GM12878 (cell line): ENCODE measurements around the gene SMG6. TPM values are rescaled to one million over a fixed set of nuclear protein-coding genes. Genes with fewer than 3 reads are reported as not detected.

Source experiments
- ATAC-seq: fragments of 200-7000 bp; cut with Tn5 transposase; 3 replicates; pipeline ENCODE4 v1.9.1; 2020; ENCODE audit warnings: mild to moderate bottlenecking, moderate library complexity
- BruUV-seq: library from RNA; stranded (reverse); fragments of 400-500 nt; replicated peaks from 2 replicates; lab custom pipeline; 2021; lab: Mats Ljungman, UMichigan
- CTCF ChIA-PET: fragments of 300-600 bp; sonication (Branson Sonifier 250); formaldehyde crosslinking; extraction: SDS; loops from one replicate; lab custom pipeline; 2021; ENCODE audit warnings: inconsistent platforms; lab: Yijun Ruan, JAX
- POLR2A ChIA-PET: fragments of 350-600 bp; formaldehyde crosslinking; extraction: SDS; loops from one replicate; lab custom pipeline; 2021; ENCODE audit warnings: inconsistent platforms; lab: Charles Lee
- RAD21 ChIA-PET: fragments of 300-600 bp; sonication (Branson Sonifier 250); formaldehyde crosslinking; loops from one replicate; lab custom pipeline; 2023; ENCODE audit warnings: antibody characterized with exemption; ENCODE audit not compliant: unreplicated experiment; lab: Charles Lee
- SMC1A ChIA-PET: fragments of 300-600 bp; sonication (Branson Sonifier 250); formaldehyde crosslinking; loops from one replicate; lab custom pipeline; 2023; ENCODE audit not compliant: unreplicated experiment, uncharacterized antibody; lab: Charles Lee
- DNase-seq: peaks from one replicate; pipeline ENCODE4 v3.0.0-alpha.2; 2011; ENCODE audit warnings: low read depth, low spot score
- FAIRE-seq: peaks from 3 replicates; lab custom pipeline; 2011; peaks lifted over from hg19 to GRCh38; lab: Jason Lieb, UNC
- H2AFZ ChIP-seq: 2 replicates; pipeline ENCODE4 v1.6.0; 2011; ENCODE audit warnings: low read depth, low read length, control low read depth; ENCODE audit not compliant: control insufficient read depth
- H3K27ac ChIP-seq: 2 replicates; pipeline ENCODE4 v1.5.1; 2011; ENCODE audit warnings: control low read depth; ENCODE audit not compliant: control insufficient read depth, insufficient read depth
- H3K27me3 ChIP-seq, 2 experiments: replicated peaks in 1 of 2; 2 replicates each; pipeline versions ENCODE4 v1.6.0 to v1.6.1; 2011; ENCODE audit warnings: low read length in 1 of 2; ENCODE audit not compliant: control insufficient read depth in 2 of 2, insufficient read depth in 2 of 2
- H3K36me3 ChIP-seq, 2 experiments: 2 replicates each; pipeline ENCODE4 v1.5.1; 2011; ENCODE audit warnings: low read length in 1 of 2; ENCODE audit not compliant: control insufficient read depth in 2 of 2, insufficient read depth in 2 of 2
- H3K4me1 ChIP-seq: 2 replicates; pipeline ENCODE4 v1.6.1; 2011; ENCODE audit warnings: mild to moderate bottlenecking, low read length, moderate library complexity, mixed read lengths; ENCODE audit not compliant: control insufficient read depth, insufficient read depth
- H3K4me2 ChIP-seq: 2 replicates; pipeline ENCODE4 v1.6.0; 2011; ENCODE audit warnings: control low read depth; ENCODE audit not compliant: control insufficient read depth, insufficient read depth
- H3K4me3 ChIP-seq: fragments of 200-600 bp; sonication (generic); 2 replicates; pipeline ENCODE4 v1.5.1; 2016
- H3K79me2 ChIP-seq: 2 replicates; pipeline ENCODE4 v1.6.0; 2011; ENCODE audit warnings: low read length; ENCODE audit not compliant: control insufficient read depth, insufficient read depth
- H3K9ac ChIP-seq: 2 replicates; pipeline ENCODE4 v1.8.0; 2011; ENCODE audit warnings: low read length, control low read depth, mixed read lengths; ENCODE audit not compliant: control insufficient read depth, insufficient read depth
- H3K9me3 ChIP-seq: replicated peaks from 3 replicates; pipeline ENCODE4 v1.5.1; 2011; ENCODE audit warnings: mild to moderate bottlenecking, low read length; ENCODE audit not compliant: control insufficient read depth, insufficient read depth
- H4K20me1 ChIP-seq: 2 replicates; pipeline ENCODE4 v1.6.0; 2011; ENCODE audit not compliant: control insufficient read depth, insufficient read depth
- CHD1 ChIP-seq: IDR thresholded peaks from 2 replicates; pipeline ENCODE4 v1.6.1; 2012; ENCODE audit warnings: low read depth, low read length, improper control_type of control experiment
- ELK1 ChIP-seq: IDR thresholded peaks from 2 replicates; pipeline ENCODE4 v1.6.1; 2012; ENCODE audit warnings: low read depth, low read length, improper control_type of control experiment
- FOXK2 ChIP-seq: fragments of 450-650 bp; IDR thresholded peaks from 2 replicates; pipeline ENCODE4 v1.6.1; 2017; ENCODE audit warnings: mild to moderate bottlenecking, moderate library complexity
- IKZF1 ChIP-seq: fragments of 450-650 bp; conservative IDR thresholded peaks from 2 replicates; pipeline ENCODE4 v1.6.1; 2017; ENCODE audit warnings: antibody characterized with exemption, mild to moderate bottlenecking
- NFIC ChIP-seq: IDR thresholded peaks from 2 replicates; pipeline ENCODE4 v1.6.1; 2012; ENCODE audit warnings: low read depth, mild to moderate bottlenecking, inconsistent platforms, low read length, moderate library complexity
- NFYA ChIP-seq: IDR thresholded peaks from 2 replicates; pipeline ENCODE4 v1.6.1; 2011; ENCODE audit warnings: low read depth, mild to moderate bottlenecking, low read length, improper control_type of control experiment, borderline replicate concordance
- PAX8 ChIP-seq: fragments of 450-650 bp; IDR thresholded peaks from 2 replicates; pipeline ENCODE4 v1.6.1; 2017; ENCODE audit warnings: mild to moderate bottlenecking, moderate library complexity
- PML ChIP-seq: IDR thresholded peaks from 2 replicates; pipeline ENCODE4 v1.6.1; 2012; ENCODE audit warnings: low read length, inconsistent platforms
- REST ChIP-seq: IDR thresholded peaks from 2 replicates; pipeline ENCODE4 v1.6.1; 2012; ENCODE audit warnings: mild to moderate bottlenecking, low read depth, low read length
- SIX5 ChIP-seq: IDR thresholded peaks from 2 replicates; pipeline ENCODE4 v1.6.1; 2011; ENCODE audit warnings: mild to moderate bottlenecking, low read depth, low read length, moderate library complexity; ENCODE audit not compliant: severe bottlenecking
- SMAD1 ChIP-seq: fragments of 450-650 bp; IDR thresholded peaks from 2 replicates; pipeline ENCODE4 v1.6.1; 2018; ENCODE audit warnings: mild to moderate bottlenecking, low read depth; ENCODE audit not compliant: partially characterized antibody
- SUZ12 ChIP-seq: fragments of 200-600 bp; sonication (generic); IDR thresholded peaks from one replicate; pipeline ENCODE4 v1.6.1; 2018; ENCODE audit warnings: antibody characterized with exemption, mild to moderate bottlenecking; ENCODE audit not compliant: unreplicated experiment
- ZBED1 ChIP-seq: IDR thresholded peaks from 2 replicates; pipeline ENCODE4 v1.6.1; 2016; ENCODE audit warnings: borderline replicate concordance
- ZBTB11 ChIP-seq: fragments of 450-650 bp; formaldehyde crosslinking; IDR thresholded peaks from 2 replicates; pipeline ENCODE4 v1.5.0; 2022; ENCODE audit warnings: mild to moderate bottlenecking, missing genetic modification characterization
- WGBS: methylation state at CpG from one replicate; pipeline ENCODE4 v1.1.6; 2016; ENCODE audit warnings: low lambda C conversion rate; ENCODE audit not compliant: insufficient replicate concordance, insufficient coverage; ENCODE audit errors: missing lambda C conversion rate; 5-methylcytosine and 5-hydroxymethylcytosine counted together
- in situ Hi-C: fragments of 300-500 bp; cut with MboI; formaldehyde crosslinking; loops from 9 replicates; pipeline ENCODE4 v1.14.3; 2018; ENCODE audit warnings: mixed read lengths
- intact Hi-C: fragments of 100-400 bp; cut with micrococcal nuclease; formaldehyde crosslinking; loops from one replicate; pipeline ENCODE4 v1.14.2; 2022; ENCODE audit not compliant: unreplicated experiment
- polyA plus RNA-seq, 11 experiments: library from polyadenylated mRNA; depleted of rRNA in 4 of 11; unstranded in 6 of 11; stranded (reverse) in 5 of 11; fragments of >200 nt; fragmentation: Nextera tagmentation in 4 of 11; fragmentation: Illumina TruSeq in 1 of 11; extraction: Ambion mirVana in 4 of 11; extraction: Trizol in 1 of 11; gene quantifications; 1 replicate in 1 of 11; 2 replicates in 10 of 11; pipeline versions ENCODE4 v1.2.1 to v1.2.3, GENCODE V29; 2011 to 2016; ENCODE audit warnings: inconsistent platforms in 2 of 11, missing spikeins in 2 of 11, low read depth in 1 of 11
- total RNA-seq, 4 experiments: library from RNA; depleted of rRNA in 3 of 4; stranded (reverse); fragments of >200 nt in 3 of 4; fragmentation: Illumina TruSeq in 1 of 4; extraction: Trizol in 1 of 4; gene quantifications; 2 replicates each; pipeline versions ENCODE4 v1.2.1 to v1.2.3, GENCODE V29; 2013 to 2021

Gene SMG6
- total and polyA plus RNA-seq, 10 of the 15 experiments (the other 5 are each of a cell fraction or from before 2014, with no cell fraction given) = 0.58 to 28.7 (median 15.7) TPM

- in situ Hi-C loops (no loop called here), intact Hi-C loops (loop anchor here (5.0 kb wide), 1 partner anchor 47 kb away; no protein-coding TSS in a partner anchor)
- Histone ChIP-seq H3K27me3 (no peaks in the 10 kb centered on the region), H3K9ac (no peak overlapping the region), H3K27ac (peak overlapping the region; percentile 70; the same call in 1 of the 2 replicates), H3K4me1 (peaks cover 35% of the 10 kb centered on the region), H3K4me2 (0 out of 2 replicates have a peak overlapping the region, but pooled peaks have one; percentile 22), H2AFZ (no peak overlapping the region), H3K79me2 (peaks cover 6% of the 10 kb centered on the region), H3K36me3 (peaks cover 7 to 14% of the 10 kb centered on the region in 2 experiments), H3K9me3 (no peaks in the 10 kb centered on the region; the same call in 2 of the 3 replicates), H3K4me3 (no peak overlapping the region), H4K20me1 (no peaks in the 10 kb centered on the region)
- SMC1A ChIA-PET = interaction anchor here (0.8 to 1.9 kb wide), 16 partner anchors 8 to 1364 kb away, joined by 3 to 18 read pairs (median 4); no protein-coding TSS in a partner anchor
- FAIRE-seq (no peak), ATAC-seq (no peak), DNase-seq (no peak)
- no TSS peak for BruUV-seq
- RAD21 ChIA-PET = interaction anchor here (1.4 to 1.5 kb wide), 3 partner anchors 20 to 36 kb away, joined by 4 to 9 read pairs (median 5); no protein-coding TSS in a partner anchor
- POLR2A ChIA-PET = interaction anchor here (0.7 to 1.8 kb wide), 4 partner anchors 15 to 36 kb away, joined by 5 to 7 read pairs (median 6); no protein-coding TSS in a partner anchor
- TF ChIP-seq FOXK2 (no peak), NFIC (no peak), ELK1 (no peak), NFYA (no peak), ZBTB11 (CRISPR knock-in tag) (no peak), ZBED1 (no peak), SMAD1 (no peak), PML (no peak), IKZF1 (no peak), REST (no peak), PAX8 (no peak), SUZ12 (no peak), SIX5 (no peak), CHD1 (no peak)
- CTCF ChIA-PET = interaction anchor here (1.0 to 2.0 kb wide), 8 partner anchors 11 to 140 kb away, joined by 3 to 18 read pairs (median 6); partner anchors contain the start of gene HIC1
- 88% methylated on average over 5 of the region's 5 CpGs for WGBS
Measured at GRCh38 chr17:2194889-2195335, 108.7 kb downstream of the SMG6 start.
